SK-N-SH treated with all-trans-retinoic acid at 6 μM for 48 hours (cell line): Measurements from ENCODE around the gene CDC14A.

Source experiments
- ARNTL ChIP-seq: fragments of 450-650 bp; formaldehyde crosslinking; IDR thresholded peaks from 2 replicates; pipeline ENCODE4 v1.5.0; 2020; ENCODE audit warnings: low read depth, mild to moderate bottlenecking, moderate library complexity, borderline replicate concordance
- BACH2 ChIP-seq: fragments of 250-450 bp; sonication (Bioruptor Pico); IDR thresholded peaks from 2 replicates; pipeline ENCODE4 v1.9.0; 2021; ENCODE audit warnings: mild to moderate bottlenecking, borderline replicate concordance
- GLIS3 ChIP-seq: fragments of 250-450 bp; sonication (Bioruptor Pico); IDR thresholded peaks from 2 replicates; pipeline ENCODE4 v1.5.0; 2020; ENCODE audit warnings: mild to moderate bottlenecking, moderate library complexity
- TCF4 ChIP-seq: fragments of 250-450 bp; sonication (Bioruptor Pico); IDR thresholded peaks from 2 replicates; pipeline ENCODE4 v1.8.0; 2021; ENCODE audit warnings: mild to moderate bottlenecking, moderate library complexity, borderline replicate concordance
- TOX ChIP-seq: fragments of 250-450 bp; sonication (Bioruptor Pico); IDR thresholded peaks from 2 replicates; pipeline ENCODE4 v1.8.0; 2021; ENCODE audit warnings: mild to moderate bottlenecking, moderate library complexity, borderline replicate concordance
- ZFP3 ChIP-seq: fragments of 250-450 bp; sonication (Bioruptor Pico); IDR thresholded peaks from 2 replicates; pipeline ENCODE4 v1.5.0; 2020; ENCODE audit warnings: mild to moderate bottlenecking, moderate library complexity
- ZFP30 ChIP-seq: fragments of 450-650 bp; formaldehyde crosslinking; IDR thresholded peaks from 2 replicates; pipeline ENCODE4 v1.5.0; 2022; ENCODE audit warnings: mild to moderate bottlenecking, moderate library complexity
- ZNF565 ChIP-seq: fragments of 450-650 bp; formaldehyde crosslinking; conservative IDR thresholded peaks from 2 replicates; pipeline ENCODE4 v1.5.0; 2020; ENCODE audit warnings: low read depth, mild to moderate bottlenecking, moderate library complexity
- ZNF70 ChIP-seq: fragments of 450-650 bp; formaldehyde crosslinking; IDR thresholded peaks from 2 replicates; pipeline ENCODE4 v1.5.0; 2020; ENCODE audit warnings: mild to moderate bottlenecking, moderate library complexity
- TF ChIP-seq, protein P1 (sequence below): fragments of 250-450 bp; sonication (Bioruptor Pico); IDR thresholded peaks from 2 replicates; pipeline ENCODE4 v1.5.1; 2020; ENCODE audit warnings: low read depth, mild to moderate bottlenecking, moderate library complexity
- TF ChIP-seq, protein P2 (sequence below): fragments of 250-450 bp; sonication (Bioruptor Pico); IDR thresholded peaks from 2 replicates; pipeline ENCODE4 v1.8.0; 2020; ENCODE audit warnings: mild to moderate bottlenecking, moderate library complexity, borderline replicate concordance
- TF ChIP-seq, protein P3 (sequence below): fragments of 250-450 bp; sonication (Bioruptor Pico); IDR thresholded peaks from 2 replicates; pipeline ENCODE4 v1.8.0; 2021; ENCODE audit warnings: low read depth, mild to moderate bottlenecking, moderate library complexity, borderline replicate concordance
- TF ChIP-seq, protein P4 (sequence below): fragments of 250-450 bp; sonication (Bioruptor Pico); IDR thresholded peaks from 2 replicates; pipeline ENCODE4 v1.5.0; 2020; ENCODE audit warnings: mild to moderate bottlenecking, moderate library complexity

DNA sequence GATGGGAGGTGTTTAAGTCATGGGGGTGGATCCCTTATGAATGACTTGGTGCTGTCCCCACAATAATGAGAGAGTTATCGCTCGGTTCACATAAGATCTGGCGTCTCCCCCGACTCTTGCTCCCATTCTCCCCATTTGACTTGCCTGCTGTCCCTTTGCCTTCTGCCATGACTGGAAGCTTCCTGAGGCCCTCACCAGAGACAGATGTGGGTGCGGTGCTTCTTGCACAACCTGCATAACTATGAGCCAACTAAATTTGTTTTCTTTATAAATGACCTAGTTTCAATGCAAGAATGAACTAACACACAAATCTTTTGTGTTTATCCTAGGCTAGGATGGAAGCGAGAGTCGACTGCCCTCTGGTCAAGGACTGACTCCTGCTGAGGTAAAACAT lies 31.2 kb upstream of the CDC14A start:
- TF ChIP-seq, protein P1, sequence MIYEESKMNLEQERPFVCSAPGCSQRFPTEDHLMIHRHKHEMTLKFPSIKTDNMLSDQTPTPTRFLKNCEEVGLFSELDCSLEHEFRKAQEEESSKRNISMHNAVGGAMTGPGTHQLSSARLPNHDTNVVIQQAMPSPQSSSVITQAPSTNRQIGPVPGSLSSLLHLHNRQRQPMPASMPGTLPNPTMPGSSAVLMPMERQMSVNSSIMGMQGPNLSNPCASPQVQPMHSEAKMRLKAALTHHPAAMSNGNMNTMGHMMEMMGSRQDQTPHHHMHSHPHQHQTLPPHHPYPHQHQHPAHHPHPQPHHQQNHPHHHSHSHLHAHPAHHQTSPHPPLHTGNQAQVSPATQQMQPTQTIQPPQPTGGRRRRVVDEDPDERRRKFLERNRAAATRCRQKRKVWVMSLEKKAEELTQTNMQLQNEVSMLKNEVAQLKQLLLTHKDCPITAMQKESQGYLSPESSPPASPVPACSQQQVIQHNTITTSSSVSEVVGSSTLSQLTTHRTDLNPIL (CRISPR knock-in tag): no peak
- no peak for TF ChIP-seq ZNF70 (CRISPR knock-in tag)
- no peak for TF ChIP-seq ARNTL (CRISPR knock-in tag)
- TF ChIP-seq, protein P2, sequence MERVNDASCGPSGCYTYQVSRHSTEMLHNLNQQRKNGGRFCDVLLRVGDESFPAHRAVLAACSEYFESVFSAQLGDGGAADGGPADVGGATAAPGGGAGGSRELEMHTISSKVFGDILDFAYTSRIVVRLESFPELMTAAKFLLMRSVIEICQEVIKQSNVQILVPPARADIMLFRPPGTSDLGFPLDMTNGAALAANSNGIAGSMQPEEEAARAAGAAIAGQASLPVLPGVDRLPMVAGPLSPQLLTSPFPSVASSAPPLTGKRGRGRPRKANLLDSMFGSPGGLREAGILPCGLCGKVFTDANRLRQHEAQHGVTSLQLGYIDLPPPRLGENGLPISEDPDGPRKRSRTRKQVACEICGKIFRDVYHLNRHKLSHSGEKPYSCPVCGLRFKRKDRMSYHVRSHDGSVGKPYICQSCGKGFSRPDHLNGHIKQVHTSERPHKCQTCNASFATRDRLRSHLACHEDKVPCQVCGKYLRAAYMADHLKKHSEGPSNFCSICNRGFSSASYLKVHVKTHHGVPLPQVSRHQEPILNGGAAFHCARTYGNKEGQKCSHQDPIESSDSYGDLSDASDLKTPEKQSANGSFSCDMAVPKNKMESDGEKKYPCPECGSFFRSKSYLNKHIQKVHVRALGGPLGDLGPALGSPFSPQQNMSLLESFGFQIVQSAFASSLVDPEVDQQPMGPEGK: no peak
- TF ChIP-seq ZFP30: no peak
- TF ChIP-seq BACH2 (CRISPR knock-in tag): no peak
- TF ChIP-seq ZFP3 (CRISPR knock-in tag): no peak
- TF ChIP-seq GLIS3 (CRISPR knock-in tag): no peak
- no peak for TF ChIP-seq TOX (CRISPR knock-in tag)
- TF ChIP-seq TCF4 (CRISPR knock-in tag): no peak
- TF ChIP-seq, protein P3, sequence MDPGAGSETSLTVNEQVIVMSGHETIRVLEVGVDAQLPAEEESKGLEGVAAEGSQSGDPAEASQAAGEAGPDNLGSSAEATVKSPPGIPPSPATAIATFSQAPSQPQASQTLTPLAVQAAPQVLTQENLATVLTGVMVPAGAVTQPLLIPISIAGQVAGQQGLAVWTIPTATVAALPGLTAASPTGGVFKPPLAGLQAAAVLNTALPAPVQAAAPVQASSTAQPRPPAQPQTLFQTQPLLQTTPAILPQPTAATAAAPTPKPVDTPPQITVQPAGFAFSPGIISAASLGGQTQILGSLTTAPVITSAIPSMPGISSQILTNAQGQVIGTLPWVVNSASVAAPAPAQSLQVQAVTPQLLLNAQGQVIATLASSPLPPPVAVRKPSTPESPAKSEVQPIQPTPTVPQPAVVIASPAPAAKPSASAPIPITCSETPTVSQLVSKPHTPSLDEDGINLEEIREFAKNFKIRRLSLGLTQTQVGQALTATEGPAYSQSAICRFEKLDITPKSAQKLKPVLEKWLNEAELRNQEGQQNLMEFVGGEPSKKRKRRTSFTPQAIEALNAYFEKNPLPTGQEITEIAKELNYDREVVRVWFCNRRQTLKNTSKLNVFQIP: no peak
- TF ChIP-seq, protein P4, sequence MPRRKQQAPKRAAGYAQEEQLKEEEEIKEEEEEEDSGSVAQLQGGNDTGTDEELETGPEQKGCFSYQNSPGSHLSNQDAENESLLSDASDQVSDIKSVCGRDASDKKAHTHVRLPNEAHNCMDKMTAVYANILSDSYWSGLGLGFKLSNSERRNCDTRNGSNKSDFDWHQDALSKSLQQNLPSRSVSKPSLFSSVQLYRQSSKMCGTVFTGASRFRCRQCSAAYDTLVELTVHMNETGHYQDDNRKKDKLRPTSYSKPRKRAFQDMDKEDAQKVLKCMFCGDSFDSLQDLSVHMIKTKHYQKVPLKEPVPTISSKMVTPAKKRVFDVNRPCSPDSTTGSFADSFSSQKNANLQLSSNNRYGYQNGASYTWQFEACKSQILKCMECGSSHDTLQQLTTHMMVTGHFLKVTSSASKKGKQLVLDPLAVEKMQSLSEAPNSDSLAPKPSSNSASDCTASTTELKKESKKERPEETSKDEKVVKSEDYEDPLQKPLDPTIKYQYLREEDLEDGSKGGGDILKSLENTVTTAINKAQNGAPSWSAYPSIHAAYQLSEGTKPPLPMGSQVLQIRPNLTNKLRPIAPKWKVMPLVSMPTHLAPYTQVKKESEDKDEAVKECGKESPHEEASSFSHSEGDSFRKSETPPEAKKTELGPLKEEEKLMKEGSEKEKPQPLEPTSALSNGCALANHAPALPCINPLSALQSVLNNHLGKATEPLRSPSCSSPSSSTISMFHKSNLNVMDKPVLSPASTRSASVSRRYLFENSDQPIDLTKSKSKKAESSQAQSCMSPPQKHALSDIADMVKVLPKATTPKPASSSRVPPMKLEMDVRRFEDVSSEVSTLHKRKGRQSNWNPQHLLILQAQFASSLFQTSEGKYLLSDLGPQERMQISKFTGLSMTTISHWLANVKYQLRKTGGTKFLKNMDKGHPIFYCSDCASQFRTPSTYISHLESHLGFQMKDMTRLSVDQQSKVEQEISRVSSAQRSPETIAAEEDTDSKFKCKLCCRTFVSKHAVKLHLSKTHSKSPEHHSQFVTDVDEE (CRISPR knock-in tag): no peak
- TF ChIP-seq ZNF565: no peak
